NCI-H524 (cell line): ENCODE results near the gene C10orf71.

ENCODE experiments used
- DNase-seq, 2 experiments: peaks; one replicate each; lab custom pipeline; 2025; lab: John Stamatoyannopoulos, UW

C10orf71 gene

DNA sequence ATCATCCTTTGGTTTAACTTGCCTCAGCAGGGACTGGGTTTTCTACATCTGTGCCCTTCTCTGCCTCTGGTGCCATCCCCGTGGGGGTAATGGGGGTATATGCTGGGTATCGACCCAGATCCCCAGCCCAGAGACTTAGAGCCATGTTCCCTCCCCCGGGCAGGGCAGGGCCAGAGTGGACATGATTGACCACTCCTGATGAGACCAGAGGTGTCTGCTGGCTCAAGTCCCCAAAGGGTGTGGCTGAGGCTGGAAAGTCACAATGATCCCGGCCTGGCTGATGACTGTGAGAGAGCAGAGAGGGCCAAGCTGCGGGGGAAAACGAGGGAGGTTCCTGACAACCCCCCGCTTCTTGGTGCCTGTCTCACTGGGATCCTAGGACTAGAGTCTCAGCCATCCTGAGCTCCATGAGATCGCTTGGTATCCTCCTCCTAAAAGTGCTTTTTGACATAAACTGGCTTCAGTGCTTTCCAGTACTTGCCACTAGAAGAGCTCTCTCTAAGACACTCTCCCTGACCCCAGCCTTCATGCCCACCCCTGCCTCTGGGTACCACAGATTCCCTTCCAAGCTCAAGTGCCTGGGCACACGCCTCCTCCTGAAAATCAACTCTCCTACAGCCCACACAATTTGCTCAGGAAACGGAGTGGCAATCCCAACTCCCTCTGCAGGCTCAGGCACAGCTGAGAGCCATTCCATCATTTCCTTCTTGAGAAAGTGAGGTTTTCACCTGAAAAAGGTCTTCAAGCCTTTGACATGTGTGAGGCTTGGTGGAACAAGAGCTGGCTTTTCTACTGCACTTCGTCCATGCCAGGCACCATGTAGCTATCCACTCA, 63.0 kb downstream of the C10orf71 start:
- DNase-seq: no peak

DNA sequence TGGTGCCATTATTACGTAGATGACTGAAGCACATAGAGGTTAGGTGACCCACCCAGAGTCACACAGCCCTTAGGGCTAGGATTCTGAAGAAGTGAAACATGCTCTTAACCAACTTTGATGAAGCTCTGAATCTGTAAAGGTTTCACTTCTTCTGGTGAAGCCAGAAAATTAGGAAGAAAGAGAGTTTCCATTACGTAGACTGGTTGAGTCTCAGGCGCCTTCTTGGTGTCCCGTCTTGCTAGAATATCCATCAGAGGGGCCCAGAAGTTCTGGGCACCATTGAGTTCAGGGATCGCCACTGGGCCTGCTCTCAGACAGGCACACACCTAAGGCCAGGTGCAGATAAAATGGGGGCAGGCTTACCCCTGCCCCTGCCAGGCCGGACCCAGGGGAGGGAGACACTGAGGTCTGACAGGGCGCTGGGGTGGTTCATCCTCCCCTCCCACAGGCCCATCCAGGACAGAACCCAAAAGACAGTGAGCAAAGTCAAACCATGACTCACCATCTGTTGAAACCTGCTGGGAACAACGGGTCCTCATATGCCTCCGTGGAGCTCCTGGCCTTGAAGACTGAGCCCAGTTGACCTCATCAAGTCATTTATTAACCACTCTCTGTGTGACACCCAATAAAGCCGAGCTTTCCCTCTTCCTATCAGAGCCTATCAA, 63.8 kb downstream of the C10orf71 start:
- DNase-seq: no peak

DNA sequence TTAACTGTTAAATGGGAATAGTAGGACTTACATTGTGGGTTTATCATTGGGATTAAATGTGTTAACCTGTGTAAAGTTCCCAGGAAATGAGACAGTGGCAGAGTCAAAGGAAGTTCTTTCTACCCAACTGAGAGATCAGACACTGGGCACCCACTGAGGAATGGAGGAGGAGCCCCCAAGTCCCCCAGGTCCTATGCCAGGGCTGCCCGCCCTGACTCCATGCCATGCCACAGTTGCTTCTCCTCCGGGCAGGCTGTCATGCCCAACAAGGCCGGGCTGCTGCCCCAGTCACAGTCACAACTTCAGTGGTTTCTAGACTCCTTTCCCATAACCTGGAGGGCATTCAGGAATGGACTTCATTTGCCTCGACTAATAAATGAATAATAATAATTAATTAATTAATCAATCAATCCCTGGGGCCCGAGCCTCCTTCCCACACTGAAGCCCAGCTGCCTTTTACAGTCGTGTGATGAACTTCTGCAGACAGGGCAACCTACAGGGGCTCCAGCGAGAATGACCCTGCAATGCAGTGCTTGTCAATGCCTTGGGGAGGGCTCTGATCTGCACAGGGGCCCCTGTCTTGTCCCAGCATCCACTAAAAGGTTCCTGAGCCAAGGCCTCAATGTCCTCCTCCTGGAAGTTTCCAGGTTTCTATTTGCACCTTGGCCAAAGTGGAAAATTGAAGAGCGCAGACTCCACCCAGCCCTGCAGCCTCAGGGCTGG, 64.5 kb downstream of the C10orf71 start:
- DNase-seq: no peak

DNA sequence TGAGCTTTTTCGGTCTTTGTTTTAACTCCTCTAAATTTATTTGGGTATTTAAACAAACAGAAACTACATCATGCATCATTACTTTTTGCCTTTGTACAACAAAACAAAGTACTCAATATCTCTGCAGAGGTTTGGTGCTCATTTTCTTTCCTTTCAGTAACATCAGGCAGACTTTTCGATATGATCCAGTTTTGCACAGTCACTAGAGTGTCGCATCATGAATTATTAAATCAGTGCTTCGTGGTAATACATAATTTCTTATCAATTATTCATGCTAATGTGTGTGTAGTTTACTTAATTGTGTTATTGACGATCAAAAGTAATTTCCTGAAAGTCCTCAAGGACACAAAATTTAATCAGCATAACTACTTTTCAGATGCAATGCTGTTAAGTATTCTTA, 65.1 kb downstream of the C10orf71 start:
- no peak for DNase-seq

DNA sequence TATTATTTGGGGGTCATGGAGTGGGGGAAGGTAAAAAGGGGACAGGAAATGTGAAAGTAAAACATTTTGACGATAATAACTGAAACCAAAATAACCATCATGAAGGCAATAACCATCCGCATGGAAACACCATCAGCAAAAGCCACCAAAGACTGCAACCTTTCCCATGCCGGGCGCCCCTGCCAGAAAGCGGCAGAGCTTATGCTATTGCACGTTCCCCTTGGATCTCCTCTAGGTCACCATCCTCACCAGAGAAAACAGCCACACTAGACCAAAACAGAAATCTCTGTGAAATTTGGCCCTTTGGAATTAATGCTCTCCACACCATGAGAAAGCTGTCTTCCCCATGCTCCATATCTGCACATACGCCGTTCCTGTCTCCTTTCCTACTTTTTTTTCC, 65.8 kb downstream of the C10orf71 start:
- DNase-seq: no peak

DNA sequence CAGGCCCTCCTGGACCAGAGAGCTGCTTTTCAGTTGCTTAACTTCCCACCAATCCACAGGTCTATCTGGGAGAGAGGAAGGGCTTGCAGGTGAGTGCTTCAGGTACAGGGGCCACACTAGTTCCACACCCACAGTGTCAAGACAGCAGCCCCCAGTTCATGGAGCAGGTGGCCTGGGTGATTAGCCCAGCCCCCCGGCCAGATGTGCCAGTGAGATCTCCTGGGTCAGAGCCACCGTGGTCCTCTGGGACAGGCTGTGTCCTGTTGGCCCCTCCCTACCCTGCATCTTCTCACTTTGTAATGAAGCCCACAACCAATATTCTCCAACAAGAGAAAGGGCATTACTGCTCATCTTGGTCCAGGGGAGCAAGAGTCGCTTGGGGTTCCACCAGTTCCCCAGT, 66.3 kb downstream of the C10orf71 start:
- DNase-seq: no peak

DNA sequence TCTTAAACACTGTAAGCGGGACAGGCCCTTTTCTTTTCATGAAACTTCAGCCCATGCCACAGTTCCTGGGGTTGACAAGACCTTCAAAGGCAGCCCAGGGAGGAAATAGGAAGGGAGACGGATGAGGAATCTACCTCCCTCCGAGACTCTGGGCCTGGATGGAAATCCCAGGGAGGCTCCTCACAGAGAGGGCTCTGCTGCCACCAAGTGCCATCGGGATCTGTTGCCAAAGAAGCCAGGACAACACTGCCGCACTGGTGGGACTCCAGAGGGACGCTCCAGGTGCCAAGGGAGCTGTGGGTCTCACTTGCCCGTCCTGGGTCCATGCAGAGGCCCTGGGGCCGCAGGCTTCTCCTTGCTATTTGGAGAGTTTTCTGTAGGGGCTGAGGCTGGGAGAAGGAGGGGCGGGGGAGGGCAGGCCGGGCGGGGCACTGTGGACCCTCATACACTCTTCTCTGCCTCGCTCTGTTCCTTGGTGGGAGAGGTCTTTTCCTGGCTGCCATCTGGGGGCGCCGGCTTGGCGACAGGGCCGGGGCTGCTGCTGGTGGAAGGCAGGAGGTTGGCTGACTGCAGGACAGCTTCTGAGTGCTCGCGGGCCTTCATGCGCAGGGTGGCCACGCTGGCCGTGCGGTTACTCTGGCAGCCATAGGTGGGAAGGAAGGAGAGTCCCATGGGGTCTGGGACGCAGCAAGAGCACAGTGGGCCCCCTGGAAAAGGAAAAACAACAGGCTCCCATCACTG, 66.9 kb downstream of the C10orf71 start:
- DNase-seq: no peak

DNA sequence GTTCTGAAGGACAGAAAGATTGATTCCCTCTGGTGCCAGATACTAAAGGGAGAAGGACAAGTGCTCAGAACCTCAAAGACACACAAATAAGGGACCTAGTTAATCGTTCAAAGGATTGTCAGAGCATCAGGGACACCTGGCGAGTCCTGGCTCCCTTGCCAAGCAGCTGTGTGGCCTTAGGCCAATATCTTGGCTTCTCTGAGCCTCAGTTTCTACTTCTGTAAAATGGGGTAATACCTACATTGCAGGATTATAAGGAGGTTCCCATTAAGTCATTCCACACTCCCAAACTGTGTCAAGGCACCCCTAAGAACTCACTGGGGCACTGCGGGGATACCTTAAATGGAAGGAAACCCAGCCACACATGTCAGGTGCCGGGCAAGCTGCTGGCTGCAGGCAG, 67.5 kb downstream of the C10orf71 start:
- DNase-seq: no peak

DNA sequence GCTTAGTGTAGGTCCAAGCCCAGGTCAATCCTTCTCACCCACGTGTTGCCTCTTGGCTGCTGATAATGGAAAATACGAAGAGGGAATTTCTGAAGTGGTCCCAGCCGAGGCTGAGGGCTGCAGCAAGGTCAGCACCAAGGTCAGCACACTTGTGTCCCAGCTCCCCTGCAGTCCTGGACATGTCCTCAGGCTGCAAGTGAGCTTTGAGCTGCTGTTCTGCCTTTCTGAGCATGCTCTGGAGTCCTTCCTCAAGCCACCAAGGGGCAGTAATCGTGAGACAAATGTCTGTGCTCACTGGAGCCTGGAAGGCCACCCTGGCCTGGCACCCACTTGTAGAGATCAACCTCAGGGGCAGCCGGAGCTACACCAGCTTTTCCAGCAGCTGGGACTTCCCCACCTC, 68.6 kb downstream of the C10orf71 start:
- no peak for DNase-seq

DNA sequence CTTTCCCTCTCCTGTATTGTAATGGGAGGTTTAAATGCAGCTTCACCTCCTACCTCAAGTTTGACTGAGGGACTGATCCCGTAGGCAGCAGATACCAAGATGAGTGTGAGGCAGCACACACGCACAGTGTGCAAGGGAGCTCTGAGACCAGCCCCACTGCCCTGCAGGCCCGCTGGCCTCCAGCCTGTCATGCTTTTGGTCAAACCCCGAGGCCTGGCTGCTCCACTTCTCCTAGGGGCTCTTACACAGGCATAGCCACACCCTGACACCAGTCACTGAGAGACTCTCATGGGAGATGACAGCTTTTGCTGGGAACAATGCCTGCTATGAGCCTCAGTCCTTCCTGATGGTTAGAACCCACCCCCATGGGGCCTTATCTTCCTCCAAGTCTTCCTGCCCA, 69.3 kb downstream of the C10orf71 start:
- DNase-seq: no peak

DNA sequence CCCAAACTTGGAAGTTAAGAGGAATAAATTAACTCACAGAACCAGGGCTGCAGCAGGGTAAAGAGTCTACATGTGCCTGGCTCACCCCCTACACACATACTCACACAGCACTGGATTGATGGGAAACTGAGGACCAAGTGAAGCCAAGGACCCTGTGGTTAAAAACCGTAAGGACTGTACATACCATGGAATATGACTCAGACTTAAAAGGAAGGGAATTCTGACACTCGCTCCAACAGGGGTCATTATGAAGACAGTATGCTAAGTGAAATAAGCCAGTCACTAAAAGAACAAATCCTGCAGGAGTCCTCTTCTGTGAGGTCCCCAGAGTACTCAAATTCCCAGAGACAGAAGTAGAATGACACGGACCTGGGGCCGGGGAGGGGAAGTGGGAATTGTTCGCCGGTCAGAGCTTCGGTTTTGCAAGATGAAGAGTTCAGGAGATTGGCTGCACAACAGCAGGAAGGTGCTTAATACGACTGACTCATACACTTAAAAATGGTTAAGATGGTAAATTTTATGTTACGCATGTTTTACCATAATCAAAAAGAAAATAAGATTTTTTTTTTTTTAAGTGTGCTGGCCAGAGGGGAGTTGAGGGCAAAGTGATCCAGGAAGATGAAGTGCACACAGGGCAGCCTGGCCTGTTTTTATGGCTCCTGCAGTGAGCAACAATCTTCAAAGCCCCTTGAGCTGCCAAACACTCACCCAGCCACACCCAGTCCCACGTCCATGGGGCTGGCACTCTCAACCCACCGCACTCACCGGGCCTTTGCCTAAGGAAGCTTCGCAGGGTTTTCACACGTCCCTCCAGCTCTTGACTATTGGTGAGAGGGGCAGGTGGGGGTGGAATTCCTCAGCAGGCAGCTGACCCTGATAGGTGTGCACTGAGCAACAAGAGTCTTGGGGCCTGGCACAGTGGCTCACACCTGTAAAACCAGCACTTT, 70.5 kb downstream of the C10orf71 start:
- no peak for DNase-seq

DNA sequence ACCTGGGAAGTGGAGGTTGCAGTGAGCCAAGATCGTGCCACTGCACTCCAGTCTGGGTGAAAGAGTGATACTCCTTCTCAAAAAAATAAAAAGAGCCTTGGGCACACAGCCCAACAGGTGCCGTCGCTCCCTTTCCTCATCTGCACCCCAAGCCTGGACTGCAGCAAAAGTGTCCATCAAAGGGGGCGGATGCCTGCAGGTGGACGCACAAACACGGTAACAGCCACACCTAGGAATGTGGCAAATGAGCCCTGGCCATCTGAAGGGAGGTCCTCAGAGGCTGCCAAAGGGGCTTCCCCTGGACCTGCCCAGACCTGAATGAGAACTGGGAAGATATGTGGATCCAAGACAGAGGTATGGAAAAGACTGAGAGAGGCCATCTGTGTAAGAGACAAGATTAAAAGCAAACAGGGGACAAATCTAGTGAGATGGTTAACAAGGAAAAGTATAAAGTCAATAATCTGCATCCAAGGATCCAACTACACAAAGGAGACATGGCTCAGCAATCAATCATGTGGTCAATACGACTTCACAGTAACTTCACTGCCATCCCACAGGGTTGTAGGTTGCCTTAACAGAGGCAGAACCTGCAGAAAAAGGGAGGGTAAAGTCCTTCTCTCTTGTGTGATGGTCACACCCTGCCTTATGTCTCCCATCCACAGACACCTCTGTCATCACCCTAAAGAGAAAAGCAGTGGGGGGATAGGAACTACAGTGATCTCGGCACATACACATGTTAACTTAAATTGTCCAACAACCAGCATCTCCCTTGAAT, 71.5 kb downstream of the C10orf71 start:
- no peak for DNase-seq

DNA sequence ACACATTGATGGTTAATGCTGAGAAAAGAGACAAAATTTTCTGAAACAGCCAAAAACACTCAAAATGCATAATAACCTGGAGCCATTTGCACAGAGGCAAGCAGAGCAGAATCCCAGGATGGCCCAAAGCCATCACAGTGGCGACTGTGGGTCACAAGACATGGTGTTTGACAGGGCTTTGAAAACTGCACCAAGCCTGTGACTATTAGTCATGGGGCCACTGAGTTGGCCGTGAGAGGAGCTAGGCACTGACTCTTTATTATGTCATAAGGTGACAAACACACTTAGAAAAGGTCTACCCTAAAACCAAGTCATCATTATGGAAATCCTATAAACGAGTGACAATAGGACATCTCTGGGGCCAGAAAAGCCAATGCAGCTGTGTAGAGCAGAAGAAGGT, 73.0 kb downstream of the C10orf71 start:
- DNase-seq: no peak

DNA sequence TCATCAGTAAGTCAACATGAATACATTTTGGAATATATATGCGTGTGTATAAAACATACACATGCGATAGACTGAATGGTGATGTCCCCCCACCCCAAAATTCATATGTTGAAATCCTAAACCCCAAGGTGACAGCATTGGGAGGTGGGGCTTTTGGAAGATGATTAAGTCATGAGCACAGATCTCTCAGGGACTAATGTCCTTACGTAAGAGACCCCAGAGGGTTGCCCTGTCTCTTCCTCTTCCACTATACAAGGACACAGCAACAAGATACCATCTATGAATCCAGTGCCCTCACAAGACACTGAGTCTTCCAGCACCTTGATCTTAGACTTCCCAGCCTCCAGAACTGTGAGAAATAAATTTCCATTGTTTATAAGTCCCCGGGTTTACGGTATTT, 74.4 kb downstream of the C10orf71 start:
- DNase-seq: no peak

DNA sequence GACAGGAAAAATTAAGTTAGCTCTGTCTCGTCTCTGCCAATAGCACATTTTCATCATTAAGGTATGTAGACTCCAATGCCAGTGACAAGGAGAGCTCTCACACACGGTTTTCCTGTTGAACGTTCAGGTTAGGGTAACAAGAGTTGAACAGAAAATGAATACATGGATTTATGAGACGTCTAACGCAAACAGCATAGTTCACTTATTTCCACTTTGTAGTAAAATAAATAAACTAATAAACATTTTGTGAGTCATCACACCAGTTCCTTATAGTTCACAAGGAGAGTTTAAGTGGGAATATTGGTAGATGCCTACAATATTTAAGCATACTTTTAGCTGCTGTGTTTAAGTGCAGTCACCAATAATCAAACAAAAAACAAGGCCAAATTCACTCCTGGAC, 75.8 kb downstream of the C10orf71 start:
- no peak for DNase-seq

DNA sequence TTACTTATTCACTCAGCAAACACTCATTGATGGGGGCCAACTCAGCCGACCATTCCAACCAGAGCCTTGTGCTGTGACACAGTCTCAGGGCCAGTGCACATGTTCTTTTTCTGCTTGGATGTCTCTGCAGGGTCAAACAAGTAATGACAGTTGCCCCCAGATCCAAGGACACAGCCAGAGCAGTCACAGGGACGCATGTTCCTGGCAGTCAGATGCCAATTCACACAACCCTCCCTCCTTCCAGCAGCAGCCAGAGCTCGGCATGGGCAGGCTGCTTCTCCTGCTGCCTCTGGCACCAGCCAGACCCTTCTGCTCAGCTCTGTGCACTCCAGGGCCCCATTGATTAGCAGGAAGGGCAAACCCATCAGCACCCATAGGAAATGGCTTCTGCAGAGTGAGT, 76.6 kb downstream of the C10orf71 start:
- no peak for DNase-seq
